ENCODE data around the gene CDH4. TPM values are rescaled to one million over a fixed set of nuclear protein-coding genes. Genes with fewer than 3 reads are reported as not detected.

Gene CDH4
- total RNA-seq, 2 donors from 2014 or later: not detected

GRCh38 chr20:61512475-61512874 is 260.4 kb downstream of the CDH4 start:
- no peaks in the 10 kb centered on the region for H3K4me1 ChIP-seq (ENCODE audit: control insufficient read depth in 1 of 2, low read depth in 2 of 2)
- no peaks in the 10 kb centered on the region for H3K27me3 ChIP-seq (replicated peaks; ENCODE audit: insufficient read depth)
- DNase-seq (ENCODE audit: low spot score) (no peak), ATAC-seq (ENCODE audit: insufficient number of reproducible peaks, low FRiP score, low read depth) (no peak)
- H3K4me3 ChIP-seq: no peak overlapping the region
- no peaks in the 10 kb centered on the region for H3K36me3 ChIP-seq
- no peaks in the 10 kb centered on the region for H3K9me3 ChIP-seq
- TF ChIP-seq CTCF (IDR thresholded peaks at IDR 0.05): no peak
- H3K27ac ChIP-seq: no peak overlapping the region

GRCh38 chr20:61513124-61514017 is 261.3 kb downstream of the CDH4 start:
- H3K27me3 ChIP-seq (replicated peaks; ENCODE audit: insufficient read depth): no peaks in the 10 kb centered on the region
- H3K4me1 ChIP-seq (ENCODE audit: control insufficient read depth in 1 of 2, low read depth in 2 of 2): no peaks in the 10 kb centered on the region
- TF ChIP-seq CTCF (IDR thresholded peaks at IDR 0.05): no peak
- no peaks in the 10 kb centered on the region for H3K36me3 ChIP-seq
- no peak for ATAC-seq (ENCODE audit: insufficient number of reproducible peaks, low FRiP score, low read depth)
- H3K4me3 ChIP-seq: no peak overlapping the region
- H3K27ac ChIP-seq: no peak overlapping the region
- DNase-seq (ENCODE audit: low spot score): no peak
- no peaks in the 10 kb centered on the region for H3K9me3 ChIP-seq

GRCh38 chr20:61514018-61514365 is 261.9 kb downstream of the CDH4 start:
- no peaks in the 10 kb centered on the region for H3K4me1 ChIP-seq (ENCODE audit: control insufficient read depth in 1 of 2, low read depth in 2 of 2)
- no peak for ATAC-seq (ENCODE audit: insufficient number of reproducible peaks, low FRiP score, low read depth)

GRCh38 chr20:61514396-61514795 is 262.3 kb downstream of the CDH4 start:
- TF ChIP-seq CTCF (IDR thresholded peaks at IDR 0.05): no peak
- H3K27ac ChIP-seq: no peak overlapping the region
- no peaks in the 10 kb centered on the region for H3K27me3 ChIP-seq (replicated peaks; ENCODE audit: insufficient read depth)
- no peaks in the 10 kb centered on the region for H3K9me3 ChIP-seq
- ATAC-seq (ENCODE audit: insufficient number of reproducible peaks, low FRiP score, low read depth): no peak
- DNase-seq (ENCODE audit: low spot score): no peak
- H3K4me3 ChIP-seq: no peak overlapping the region
- no peaks in the 10 kb centered on the region for H3K4me1 ChIP-seq (ENCODE audit: control insufficient read depth in 1 of 2, low read depth in 2 of 2)
- H3K36me3 ChIP-seq: no peaks in the 10 kb centered on the region

More at GRCh38 chr20:61514018-61514365, 261.9 kb downstream of the CDH4 start:
- Histone ChIP-seq H3K27ac (no peak overlapping the region), H3K4me3 (no peak overlapping the region), H3K36me3 (no peaks in the 10 kb centered on the region), H3K27me3 (replicated peaks; ENCODE audit: insufficient read depth) (no peaks in the 10 kb centered on the region), H3K9me3 (no peaks in the 10 kb centered on the region)
- no peak for TF ChIP-seq CTCF (IDR thresholded peaks at IDR 0.05)
- DNase-seq (ENCODE audit: low spot score): no peak

GRCh38 chr20:61514805-61515505 is 262.9 kb downstream of the CDH4 start:
- Histone ChIP-seq H3K27ac (no peak overlapping the region), H3K27me3 (replicated peaks; ENCODE audit: insufficient read depth) (no peaks in the 10 kb centered on the region), H3K4me1 (ENCODE audit: control insufficient read depth in 1 of 2, low read depth in 2 of 2) (no peaks in the 10 kb centered on the region), H3K36me3 (no peaks in the 10 kb centered on the region), H3K9me3 (no peaks in the 10 kb centered on the region), H3K4me3 (no peak overlapping the region)
- DNase-seq (ENCODE audit: low spot score): no peak
- no peak for TF ChIP-seq CTCF (IDR thresholded peaks at IDR 0.05)
- no peak for ATAC-seq (ENCODE audit: insufficient number of reproducible peaks, low FRiP score, low read depth)
